IPS-NIHi11 (cell line): ENCODE data around the gene RPLP2.

Experiments
- DNase-seq: peaks from one replicate; pipeline ENCODE4 v3.0.0; 2012; ENCODE audit warnings: mixed read lengths, low spot score

RPLP2 gene

DNA sequence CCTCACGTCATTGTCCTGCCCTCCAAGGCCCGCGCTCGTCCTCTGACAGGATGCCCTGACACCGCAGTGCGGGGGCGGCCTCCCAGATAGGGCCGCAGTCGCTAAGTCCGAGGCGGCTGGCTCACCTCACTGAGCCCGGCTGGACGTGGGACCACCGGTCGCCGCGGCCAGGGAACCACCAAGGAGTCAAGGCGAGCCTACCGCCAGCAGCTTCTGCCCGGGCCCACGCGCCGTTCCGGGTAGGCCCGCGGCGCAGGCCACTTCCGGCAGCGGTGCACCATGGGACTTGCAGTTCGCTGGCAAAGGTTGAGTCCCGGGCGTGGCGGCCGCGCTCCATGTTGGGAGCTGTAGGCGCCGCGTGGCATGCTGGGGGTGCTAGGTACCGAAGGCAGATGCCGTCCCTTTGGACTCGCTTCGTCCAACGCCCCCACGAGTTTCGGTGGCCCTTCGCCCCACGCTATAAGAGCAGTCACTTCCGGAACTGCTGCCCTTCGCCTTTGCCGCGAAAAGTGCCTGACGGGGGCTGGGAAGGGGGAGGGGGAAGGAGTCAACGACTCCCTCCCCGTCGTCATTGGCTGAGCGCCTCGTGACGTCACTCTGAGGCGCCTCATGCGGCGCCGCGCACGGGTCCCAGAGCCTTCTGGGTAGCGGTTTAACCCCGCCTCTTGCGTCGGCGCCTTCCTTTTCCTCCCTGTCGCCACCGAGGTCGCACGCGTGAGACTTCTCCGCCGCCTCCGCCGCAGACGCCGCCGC lies at the start of gene RPLP2:
RPLP2 (plus strand) TSS at position 681 of the 753 bp plus-strand sequence. CDS start 268 bp downstream, outside the sequence.
- peak; percentile 93 for DNase-seq

DNA sequence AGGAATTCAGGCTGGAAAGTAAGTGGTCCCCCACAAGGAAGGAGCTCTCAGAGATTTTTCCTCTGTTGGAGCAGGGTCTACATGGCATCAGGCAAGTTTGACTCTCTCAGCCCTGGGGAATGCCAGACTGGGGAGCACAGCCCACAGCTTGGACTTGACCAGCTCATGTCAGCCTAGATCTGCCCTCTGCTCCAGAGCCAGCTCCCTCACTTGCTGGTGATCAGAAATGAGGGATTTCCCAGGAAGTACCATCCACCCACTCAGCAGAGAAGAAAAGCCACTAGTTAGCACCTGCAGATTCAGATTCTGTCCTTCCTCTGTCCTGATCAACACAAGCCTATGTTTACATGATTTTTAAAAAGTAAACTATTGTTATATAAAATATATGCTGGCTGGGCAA lies 49.5 kb upstream of the RPLP2 start:
- no peak for DNase-seq

DNA sequence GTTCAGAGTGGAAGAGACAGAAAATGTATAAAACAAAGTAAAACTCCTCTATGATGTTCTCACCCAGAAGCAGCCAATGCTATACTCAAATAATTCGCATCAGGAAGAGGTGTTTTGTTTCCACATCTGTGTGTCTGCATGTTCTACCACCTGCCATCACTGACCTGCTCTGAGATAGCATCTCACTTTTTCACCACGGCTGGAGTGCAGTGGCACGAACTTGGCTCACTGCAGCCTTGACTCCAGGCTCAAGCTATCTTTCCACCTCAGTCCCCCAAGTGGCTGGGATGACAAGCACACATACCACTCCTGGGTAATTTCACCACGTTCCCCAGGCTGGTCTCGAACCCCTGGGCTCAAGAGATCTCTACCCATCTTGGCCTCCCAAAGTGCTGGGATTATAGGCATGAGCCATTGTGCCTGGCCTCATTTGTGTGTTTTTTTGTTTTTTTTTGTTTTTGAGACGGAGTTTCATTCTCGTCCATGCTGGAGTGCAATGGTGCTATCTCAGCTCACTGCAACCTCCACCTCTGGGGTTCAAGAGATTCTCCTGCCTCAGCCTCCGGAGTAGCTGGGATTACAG lies 48.1 kb upstream of the RPLP2 start:
- no peak for DNase-seq

DNA sequence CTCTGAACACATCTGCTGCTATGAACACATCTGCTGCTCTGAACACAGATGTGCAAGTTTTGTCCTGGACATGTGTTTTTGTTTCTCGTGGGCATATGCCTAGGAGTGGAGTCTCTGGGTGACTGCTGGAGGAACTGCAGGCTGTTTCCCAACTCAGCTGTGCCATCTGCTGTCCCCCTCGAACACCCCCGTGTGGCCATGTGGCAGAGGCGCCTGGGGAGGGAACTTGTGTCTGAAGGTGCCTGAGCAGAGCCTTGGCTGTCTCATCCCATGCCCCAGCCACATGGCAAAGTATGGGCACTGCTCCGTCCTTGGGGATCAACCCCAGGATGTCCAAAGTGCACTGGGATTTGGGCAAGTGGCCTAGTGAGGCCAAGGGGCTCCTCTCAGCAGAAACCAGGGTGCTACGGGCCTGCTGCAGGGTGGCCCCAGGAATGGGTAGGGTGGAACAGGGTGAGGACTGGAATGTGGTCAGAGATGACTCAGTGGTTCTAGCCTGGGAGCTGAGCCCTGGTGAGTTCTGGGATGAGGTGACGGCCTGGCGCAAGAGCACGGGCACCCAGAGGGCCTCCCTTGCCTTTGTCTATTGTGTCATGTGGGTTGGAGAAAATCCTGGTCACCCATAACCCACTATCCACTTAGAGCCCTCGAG lies 47.2 kb upstream of the RPLP2 start:
- DNase-seq: peak; percentile 59

DNA sequence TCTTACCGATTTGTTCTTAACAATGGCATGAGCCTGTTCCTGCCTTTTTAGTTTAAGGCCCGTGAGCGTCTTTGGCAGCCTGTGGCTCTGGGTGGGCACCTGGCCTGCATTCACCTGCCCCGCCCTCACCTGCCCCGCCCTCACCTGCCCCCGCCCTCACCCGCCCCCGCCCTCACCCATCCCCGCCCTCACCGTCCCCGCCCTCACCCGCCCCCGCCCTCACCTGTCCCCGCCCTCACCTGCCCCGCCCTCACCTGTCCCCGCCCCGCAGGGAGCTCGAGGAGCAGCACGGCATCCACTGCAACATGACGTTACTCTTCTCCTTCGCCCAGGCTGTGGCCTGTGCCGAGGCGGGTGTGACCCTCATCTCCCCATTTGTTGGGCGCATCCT lies 46.7 kb upstream of the RPLP2 start:
- DNase-seq: peak; percentile 76

DNA sequence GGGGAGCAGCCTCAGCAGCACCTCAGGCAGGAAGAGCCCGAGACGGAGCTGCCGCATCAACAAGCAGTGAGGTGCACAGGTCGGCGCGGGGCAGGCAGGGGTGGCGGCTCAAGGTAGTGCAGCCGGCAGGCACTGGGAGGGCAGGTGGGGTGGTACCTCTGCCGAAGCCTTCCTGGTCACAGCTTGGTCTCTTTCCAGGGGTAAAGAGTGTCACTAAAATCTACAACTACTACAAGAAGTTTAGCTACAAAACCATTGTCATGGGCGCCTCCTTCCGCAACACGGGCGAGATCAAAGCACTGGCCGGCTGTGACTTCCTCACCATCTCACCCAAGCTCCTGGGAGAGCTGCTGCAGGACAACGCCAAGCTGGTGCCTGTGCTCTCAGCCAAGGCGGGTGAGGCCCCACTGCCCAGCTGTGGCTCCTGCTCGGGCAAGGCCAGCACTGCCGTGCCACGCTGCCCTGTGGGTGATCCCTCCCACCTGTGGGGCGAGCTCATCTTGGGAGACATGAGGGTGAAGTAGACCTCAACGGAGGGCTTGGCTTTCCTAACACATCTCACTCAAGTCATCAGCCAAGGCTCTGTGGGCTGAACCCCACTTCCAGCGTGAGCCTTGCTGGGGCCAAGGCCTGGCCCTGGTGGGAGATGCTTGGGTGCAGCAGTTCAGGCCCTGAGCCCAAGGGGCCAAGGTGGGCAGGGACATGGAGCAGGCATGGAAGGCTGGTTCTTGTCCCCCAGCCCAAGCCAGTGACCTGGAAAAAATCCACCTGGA lies 46.0 kb upstream of the RPLP2 start:
- no peak for DNase-seq

DNA sequence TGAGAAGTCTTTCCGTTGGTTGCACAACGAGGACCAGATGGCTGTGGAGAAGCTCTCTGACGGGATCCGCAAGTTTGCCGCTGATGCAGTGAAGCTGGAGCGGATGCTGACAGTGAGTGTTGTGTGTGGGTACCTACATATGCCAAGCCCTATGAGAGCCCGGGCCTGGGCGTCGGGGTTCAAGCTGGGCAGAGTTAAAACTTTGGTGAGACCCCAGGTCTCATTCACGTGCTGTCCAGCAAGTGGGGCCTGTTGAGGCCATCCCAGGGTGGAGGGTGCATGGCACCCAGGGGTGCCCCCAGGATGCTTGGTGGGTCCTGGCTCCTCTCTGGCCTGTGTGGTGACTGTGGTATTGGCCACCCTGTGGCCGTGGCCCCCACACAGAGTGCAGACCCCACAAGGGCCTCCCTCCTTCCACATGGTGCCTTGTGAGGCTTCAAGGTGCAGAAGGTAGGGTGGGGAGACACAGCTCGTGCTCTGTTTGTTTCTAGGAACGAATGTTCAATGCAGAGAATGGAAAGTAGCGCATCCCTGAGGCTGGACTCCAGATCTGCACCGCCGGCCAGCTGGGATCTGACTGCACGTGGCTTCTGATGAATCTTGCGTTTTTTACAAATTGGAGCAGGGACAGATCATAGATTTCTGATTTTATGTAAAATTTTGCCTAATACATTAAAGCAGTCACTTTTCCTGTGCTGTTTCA lies 45.3 kb upstream of the RPLP2 start:
- no peak for DNase-seq

DNA sequence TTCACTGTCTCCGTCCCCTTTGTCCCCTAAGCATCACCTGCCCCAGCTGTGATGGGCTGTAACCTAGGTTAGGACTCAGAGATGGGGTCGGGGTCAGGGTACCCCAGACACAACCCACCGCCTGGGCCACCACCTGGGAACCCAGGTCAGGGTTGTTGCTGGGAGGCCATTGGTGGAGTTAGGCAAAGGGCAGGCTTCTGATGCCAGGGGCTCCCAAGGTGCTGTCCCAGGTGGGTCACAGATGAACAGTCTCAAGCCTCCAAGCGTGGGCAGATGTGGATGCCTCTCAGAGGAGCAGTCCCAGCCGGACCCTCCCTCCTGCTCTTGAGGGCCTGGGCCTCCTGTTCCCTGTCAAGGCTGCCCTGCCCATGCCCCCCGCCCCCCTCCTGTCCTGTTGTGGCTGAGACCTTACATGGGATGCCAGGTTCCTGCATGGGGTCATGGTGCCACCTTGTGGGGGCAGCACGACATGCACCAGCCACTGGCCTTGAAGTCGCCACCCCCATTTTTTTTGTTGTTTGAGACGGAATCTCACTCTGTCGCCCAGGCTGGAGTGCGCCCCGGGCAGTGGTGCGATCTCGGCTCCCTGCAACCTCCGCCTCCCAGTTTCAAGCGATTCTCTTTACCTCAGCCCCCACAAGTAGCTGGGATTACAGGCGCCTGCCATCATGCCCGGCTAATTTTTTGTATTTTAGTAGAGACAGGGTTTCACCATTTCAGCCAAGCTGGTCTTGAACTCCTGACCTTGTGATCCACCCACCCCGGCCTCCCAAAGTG lies 44.6 kb upstream of the RPLP2 start:
- peak; percentile 78 for DNase-seq

DNA sequence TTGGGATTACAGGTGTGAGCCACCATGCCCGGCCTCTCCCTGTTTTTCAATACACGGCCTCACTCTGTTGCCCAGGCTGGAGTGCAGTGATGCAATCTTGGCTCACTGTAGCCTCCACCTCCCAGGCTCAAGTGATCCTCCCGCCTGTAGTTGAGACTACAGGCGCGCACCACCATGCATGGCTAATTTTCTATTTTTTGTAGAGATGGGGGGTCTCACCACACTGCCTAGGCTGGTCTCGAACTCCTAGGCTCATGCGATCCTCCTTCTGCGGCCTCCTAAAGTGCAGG lies 44.0 kb upstream of the RPLP2 start:
- DNase-seq: no peak

DNA sequence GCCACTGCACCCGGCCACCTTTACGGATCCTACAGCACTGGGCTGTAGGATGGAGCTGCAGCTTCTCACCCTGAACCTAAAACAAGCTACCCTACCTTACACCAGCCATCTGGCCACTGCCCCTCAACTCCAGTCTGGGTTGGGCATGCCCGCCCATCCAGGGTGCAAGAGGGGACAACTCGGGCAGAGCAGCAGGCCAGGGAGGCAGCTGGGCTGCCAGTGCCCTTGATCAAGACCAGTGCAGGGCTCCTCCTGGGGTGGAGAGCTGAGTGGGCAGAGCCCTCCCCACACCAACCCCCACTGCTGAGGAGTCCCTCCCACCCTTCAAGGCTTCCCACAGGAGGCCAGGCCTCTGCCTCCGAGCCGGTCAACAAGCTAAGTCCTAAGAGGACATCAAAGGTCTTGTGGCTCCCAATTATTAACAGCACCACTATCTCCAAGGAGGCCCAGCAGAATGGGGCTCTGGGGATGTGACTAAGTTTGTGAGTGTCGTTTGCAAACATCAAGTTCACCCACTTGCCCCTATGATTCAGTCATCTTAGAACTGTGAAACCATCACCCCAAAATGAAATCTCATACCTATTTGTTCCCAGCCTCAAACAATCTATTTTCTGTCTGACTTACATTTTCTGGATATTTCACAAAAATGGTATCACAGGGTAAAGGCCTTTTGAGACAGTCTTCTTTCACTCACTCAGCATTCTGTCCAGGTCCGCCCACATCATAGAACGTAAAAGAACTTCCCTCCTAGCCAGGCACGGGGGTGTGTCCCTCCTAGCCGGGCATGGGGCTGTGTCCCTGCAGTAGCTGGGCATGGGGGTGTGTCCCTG lies 43.4 kb upstream of the RPLP2 start:
- no peak for DNase-seq

DNA sequence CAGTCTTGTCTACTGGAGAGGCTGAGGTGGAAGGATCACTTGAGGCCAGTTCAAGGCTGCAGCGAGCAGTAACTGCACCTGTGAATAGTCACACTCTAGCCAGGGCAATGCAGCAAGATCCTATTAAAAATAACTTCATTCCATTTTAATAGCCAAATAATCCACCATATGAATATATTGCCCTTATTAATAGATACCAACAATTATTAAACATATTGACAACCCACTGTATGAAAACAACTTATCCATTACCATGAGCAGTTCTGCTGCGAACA lies 42.9 kb upstream of the RPLP2 start:
- DNase-seq: no peak

DNA sequence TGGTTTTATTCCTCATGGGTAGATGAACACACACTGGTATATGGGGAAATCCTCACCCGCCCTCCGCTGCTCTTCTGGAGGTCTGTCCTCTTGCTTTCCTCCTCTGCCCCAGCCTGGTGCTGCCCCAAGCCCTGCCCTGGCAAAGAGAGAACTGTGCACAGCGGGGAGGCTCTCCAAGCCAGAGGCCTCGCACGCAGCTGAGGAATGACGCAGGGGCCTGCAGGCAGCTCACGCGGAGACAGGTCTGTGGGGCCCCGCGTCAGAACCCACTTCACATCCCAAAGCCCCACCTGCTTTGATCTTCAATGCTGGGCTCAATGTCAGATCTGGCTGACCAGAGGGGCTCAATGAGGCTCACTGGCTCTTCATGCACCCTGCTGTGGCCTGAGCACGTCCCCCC lies 42.5 kb upstream of the RPLP2 start:
- no peak for DNase-seq

DNA sequence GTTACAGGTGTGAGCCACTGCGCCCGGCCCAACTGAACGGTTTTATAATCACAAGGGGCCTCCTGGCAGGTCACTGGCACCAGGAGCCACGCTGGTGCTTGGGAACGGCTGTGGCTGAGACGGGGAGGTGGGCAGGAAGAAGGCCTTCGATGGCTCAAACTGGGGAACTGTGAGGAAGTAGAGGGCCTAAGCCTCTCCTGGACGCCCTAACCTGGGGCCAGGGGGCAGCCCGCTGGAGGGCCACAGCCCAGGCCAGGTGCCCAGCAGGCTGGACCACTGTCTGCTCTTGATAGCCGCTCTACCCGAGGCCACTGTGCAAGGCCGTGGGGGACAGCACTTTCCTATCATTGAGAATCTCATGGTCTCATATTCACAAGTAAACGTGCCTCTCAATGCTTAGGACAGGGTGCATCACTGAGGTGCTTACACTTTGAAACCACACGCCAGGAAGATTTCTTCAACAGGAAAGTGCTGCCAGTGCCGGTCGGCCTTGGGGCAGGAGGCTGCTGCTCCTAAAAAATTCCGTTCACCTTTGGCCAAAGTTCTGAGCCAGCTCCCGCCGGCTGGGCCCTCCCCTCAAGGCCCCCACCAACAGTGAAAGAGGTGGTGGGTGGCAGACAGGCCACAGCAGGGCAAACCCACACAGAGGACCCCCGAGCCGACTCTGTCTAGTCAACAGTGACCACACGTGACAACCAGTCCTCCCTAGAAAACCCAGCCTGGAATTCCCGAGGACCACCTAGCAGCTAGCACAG lies 39.7 kb upstream of the RPLP2 start:
- no peak for DNase-seq

DNA sequence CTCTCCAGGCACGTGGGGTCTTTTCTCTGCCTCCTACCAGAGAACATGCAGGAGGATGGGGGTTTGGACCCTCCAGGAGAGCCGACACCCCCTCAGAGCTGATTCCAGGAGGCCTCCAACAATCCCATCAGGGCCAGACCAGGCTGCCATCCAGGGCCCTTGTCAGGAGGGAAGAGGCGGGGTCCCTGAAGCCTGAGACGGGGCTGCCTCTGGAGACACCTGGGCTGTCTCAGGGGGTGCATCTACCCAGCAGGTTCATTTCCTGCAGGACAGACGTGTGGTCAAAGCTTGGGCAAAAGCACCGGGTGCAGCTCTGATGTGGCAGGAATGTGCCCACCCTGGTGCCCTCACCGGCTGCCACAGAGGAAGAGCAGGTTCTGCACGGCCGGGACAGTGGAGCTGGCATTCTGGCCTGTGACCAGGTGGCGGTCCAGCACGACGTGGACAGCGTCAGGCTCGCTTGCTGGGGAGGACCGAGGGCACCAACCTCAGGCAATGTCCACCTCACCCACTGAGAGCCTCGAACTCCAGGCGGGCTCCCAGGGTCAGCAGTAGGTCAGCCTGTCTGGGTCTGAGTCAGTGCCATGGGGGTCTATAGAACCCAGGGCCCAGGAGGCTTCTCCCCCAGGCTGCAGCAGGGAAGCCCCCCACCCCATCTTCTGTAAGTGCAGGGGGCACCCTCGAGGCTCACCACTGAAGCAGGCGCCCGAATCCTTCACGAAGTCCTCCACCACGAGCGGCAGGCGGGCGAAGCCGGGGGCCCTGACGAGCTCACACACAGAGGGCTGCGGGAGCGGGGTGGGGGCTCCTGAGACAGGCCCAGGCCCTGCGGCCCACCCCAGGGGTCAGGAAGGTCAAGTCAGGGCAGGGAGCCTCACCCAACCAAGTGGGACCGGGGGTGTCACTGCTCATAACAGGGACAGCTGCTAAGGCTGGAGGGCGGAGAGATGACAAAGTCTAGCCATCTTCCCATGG lies 38.8 kb upstream of the RPLP2 start:
- DNase-seq: no peak

DNA sequence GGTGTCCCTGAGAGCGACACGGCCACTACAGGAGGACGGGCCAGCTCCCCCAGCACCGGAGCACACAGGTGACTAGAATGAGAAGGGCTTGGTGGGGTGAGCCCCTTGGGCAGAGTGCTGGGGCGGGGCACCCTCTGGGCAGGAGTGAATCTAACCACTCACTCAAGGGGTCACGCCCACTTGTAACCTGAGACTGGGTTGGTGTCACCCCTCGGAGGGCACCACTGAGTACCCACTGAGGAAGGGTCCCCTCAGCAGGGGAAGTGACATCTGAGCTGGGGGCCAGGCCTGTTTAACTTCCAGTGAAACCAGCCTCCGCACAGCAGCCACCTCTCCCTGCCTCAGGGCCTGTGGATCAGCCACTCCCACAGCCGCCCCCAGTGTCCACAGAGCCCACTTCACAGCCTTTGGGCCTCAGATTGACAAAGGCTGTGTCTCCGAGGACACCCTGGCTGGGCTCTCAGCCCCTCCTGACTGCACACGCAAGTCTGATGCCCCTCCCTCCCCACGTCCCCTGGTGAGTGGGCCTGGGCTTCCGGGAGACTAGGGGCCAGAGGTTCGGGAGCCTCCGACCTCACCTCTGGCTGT lies 38.1 kb upstream of the RPLP2 start:
- no peak for DNase-seq

DNA sequence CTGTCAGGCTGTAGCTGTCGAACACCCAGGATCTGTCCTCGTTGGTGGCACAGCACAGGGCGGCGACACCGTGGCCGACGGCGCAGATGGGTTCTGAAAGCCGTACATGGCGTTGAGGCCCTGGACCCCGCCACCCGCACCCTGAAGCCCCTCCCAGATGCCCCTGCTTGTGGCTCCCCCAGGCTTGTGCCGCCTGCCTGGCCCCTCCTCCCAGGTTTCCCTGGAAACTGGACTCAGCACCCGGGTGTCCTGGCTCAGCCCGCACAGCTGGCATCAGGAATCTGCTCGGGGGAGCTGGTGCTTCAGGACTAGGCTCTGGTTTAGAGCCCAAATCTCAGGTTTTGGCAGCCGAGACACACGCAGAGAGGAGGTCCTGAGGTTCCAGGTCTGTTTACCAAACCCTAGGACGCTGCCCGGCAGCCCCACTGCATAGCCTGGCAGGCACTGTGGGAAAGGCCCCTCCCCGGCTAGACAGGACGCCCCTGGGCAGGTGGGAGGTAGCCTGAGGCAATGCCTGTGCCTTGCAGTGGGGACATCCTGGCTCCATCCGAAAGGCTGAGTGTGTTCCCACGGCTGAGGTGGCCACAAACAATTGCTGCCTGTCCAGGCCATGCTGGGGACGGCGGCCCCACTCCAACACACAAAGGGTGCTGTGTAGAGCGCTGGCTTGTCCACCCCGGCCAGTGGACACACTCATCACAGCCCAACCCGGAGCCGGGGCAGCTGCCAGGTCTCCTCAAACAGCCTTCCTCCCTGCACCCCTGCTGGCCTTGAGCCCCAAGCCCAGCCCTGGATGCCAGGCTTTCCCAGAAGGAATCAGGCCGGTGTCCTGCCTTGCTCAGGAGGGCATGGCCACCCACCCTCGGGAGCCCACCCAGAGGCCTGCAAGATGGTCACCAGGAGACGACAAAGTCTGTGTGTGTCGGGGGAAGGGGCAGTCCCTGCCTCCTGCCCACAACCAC lies 37.1 kb upstream of the RPLP2 start:
- DNase-seq: no peak

DNA sequence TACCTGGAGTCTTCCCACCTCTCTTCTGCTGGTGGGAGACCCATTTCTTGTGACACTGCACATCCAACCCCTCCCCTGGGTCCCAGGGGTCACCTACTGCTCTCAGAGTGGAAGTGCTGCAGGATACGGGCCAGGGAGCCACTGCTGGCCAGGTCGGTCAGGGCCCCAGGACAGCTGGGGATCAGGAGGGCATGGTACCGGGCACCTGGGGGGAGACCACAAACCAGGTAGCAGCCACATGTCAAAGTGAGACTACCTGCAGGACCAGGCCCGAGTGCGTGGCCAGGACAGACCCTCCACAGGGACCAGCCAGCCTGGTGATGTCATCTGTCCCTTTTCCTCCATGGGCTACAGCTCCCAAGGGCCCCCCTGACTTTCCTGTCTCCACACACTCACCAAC lies 36.3 kb upstream of the RPLP2 start:
- no peak for DNase-seq
